NB4 (cell line): ENCODE data around the gene C2orf49.
A peak's percentile ranks its signal among the peaks of the same experiment; 100 is the strongest.

Experiments
- DNase-seq: peaks from one replicate; pipeline ENCODE4 v3.0.0; 2010; ENCODE audit warnings: low read depth
- H3K4me3 ChIP-seq: one replicate; pipeline ENCODE4 v1.5.1; 2011; ENCODE audit warnings: mild to moderate bottlenecking, low read depth, low read length, moderate library complexity
- MAX ChIP-seq: IDR thresholded peaks from 2 replicates; pipeline ENCODE4 v1.6.1; 2011; ENCODE audit warnings: low read depth, low read length
- MYC ChIP-seq: IDR thresholded peaks from 2 replicates; pipeline ENCODE4 v1.6.1; 2011; ENCODE audit warnings: low read depth, low read length
- POLR2A ChIP-seq: IDR thresholded peaks from 2 replicates; pipeline ENCODE4 v1.6.1; 2011; ENCODE audit warnings: mild to moderate bottlenecking; ENCODE audit not compliant: insufficient read length; ENCODE audit errors: extremely low read depth
- TF ChIP-seq, protein P1 (sequence below): IDR thresholded peaks from one replicate; pipeline ENCODE4 v1.5.1; 2012; ENCODE audit warnings: low read depth, low read length

Gene C2orf49

DNA sequence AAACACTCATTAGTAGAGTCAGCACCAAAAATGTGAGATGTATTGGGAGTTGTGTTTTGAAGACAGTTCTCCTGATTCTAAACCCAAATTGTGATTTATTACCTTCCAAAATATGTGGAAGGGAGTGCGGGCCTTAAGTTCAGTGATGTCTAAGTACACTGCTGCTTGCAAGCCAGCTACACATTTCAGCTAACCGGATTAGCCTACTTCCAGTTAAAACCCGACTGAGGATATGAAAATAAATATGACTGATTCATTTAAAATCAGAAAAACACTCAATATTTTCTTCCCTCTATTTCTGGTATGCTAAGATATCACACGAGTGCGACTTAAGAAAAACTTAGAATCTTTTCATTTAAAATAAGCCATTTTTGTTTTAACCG, 60.6 kb downstream of the C2orf49 start:
- no peak for DNase-seq
- TF ChIP-seq POLR2A (no peak), MYC (no peak), MAX (no peak)
- TF ChIP-seq, protein P1, sequence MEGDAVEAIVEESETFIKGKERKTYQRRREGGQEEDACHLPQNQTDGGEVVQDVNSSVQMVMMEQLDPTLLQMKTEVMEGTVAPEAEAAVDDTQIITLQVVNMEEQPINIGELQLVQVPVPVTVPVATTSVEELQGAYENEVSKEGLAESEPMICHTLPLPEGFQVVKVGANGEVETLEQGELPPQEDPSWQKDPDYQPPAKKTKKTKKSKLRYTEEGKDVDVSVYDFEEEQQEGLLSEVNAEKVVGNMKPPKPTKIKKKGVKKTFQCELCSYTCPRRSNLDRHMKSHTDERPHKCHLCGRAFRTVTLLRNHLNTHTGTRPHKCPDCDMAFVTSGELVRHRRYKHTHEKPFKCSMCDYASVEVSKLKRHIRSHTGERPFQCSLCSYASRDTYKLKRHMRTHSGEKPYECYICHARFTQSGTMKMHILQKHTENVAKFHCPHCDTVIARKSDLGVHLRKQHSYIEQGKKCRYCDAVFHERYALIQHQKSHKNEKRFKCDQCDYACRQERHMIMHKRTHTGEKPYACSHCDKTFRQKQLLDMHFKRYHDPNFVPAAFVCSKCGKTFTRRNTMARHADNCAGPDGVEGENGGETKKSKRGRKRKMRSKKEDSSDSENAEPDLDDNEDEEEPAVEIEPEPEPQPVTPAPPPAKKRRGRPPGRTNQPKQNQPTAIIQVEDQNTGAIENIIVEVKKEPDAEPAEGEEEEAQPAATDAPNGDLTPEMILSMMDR: no peak
- H3K4me3 ChIP-seq: no peak overlapping the region

GRCh38 chr2:105398336-105399206, 61.2 kb downstream of the C2orf49 start, which contains the start of gene FHL2:
TSS of gene FHL2 (minus strand) at chr2:105399051. CDS start at chr2:105386516, 12,535 bp downstream.
- TF ChIP-seq MYC: no peak
- TF ChIP-seq, protein P1: peak; percentile 14
- H3K4me3 ChIP-seq: no peak within 1 kb of the TSS
- DNase-seq: peak; percentile 52
